Fibroblast of lung (primary cell): ENCODE measurements around the gene LYPD6B. TPM values are rescaled to one million over a fixed set of nuclear protein-coding genes. Genes with fewer than 3 reads are reported as not detected.

Experiments used
- DNase-seq, 2 donors: peaks; one replicate each; pipeline versions ENCODE4 v3.0.0 to v3.0.0-alpha.2; 2010; ENCODE audit warnings: low read depth in 2 of 2
- H2AFZ ChIP-seq: 2 replicates; pipeline ENCODE4 v1.5.1; 2012; ENCODE audit warnings: low read length, control low read depth, inconsistent platforms
- H3K27ac ChIP-seq: 2 replicates; pipeline ENCODE4 v1.5.1; 2011; ENCODE audit warnings: low read length, control low read depth; ENCODE audit not compliant: insufficient read depth
- H3K27me3 ChIP-seq: 2 replicates; pipeline ENCODE4 v1.5.1; 2011; ENCODE audit warnings: mild to moderate bottlenecking, low read length; ENCODE audit not compliant: control insufficient read depth, insufficient read depth
- H3K36me3 ChIP-seq: 2 replicates; pipeline ENCODE4 v1.5.1; 2011; ENCODE audit warnings: low read length; ENCODE audit not compliant: control insufficient read depth, insufficient read depth
- H3K4me1 ChIP-seq: 2 replicates; pipeline ENCODE4 v1.5.1; 2011; ENCODE audit warnings: low read length; ENCODE audit not compliant: control insufficient read depth, insufficient read depth; ENCODE audit errors: extremely low read depth
- H3K4me2 ChIP-seq: 2 replicates; pipeline ENCODE4 v1.5.1; 2011; ENCODE audit warnings: low read length, control low read depth; ENCODE audit not compliant: insufficient read depth; ENCODE audit errors: extremely low read depth
- H3K4me3 ChIP-seq, 4 experiments: fragments of 200-600 bp in 1 of 4; sonication (generic) in 1 of 4; replicated peaks in 1 of 4; 2 replicates each; pipeline ENCODE4 v1.5.1; 2011 to 2016; ENCODE audit warnings: low read length in 4 of 4, low read depth in 3 of 4, mild to moderate bottlenecking in 3 of 4, control low read depth in 2 of 4, inconsistent platforms in 1 of 4, mixed read lengths in 1 of 4; ENCODE audit not compliant: insufficient read depth in 1 of 4; ENCODE audit errors: control extremely low read depth in 1 of 4
- H3K79me2 ChIP-seq: 2 replicates; pipeline ENCODE4 v1.5.1; 2012; ENCODE audit warnings: mild to moderate bottlenecking, low read length, inconsistent platforms; ENCODE audit not compliant: control insufficient read depth, insufficient read depth
- H3K9ac ChIP-seq: 2 replicates; pipeline ENCODE4 v1.5.1; 2011; ENCODE audit warnings: mild to moderate bottlenecking, low read length, control low read depth; ENCODE audit not compliant: insufficient read depth
- H3K9me3 ChIP-seq: 2 replicates; pipeline ENCODE4 v1.5.1; 2012; ENCODE audit warnings: low read depth, low read length; ENCODE audit not compliant: control insufficient read depth, insufficient read depth
- H4K20me1 ChIP-seq: 2 replicates; pipeline ENCODE4 v1.5.1; 2011; ENCODE audit warnings: low read length; ENCODE audit not compliant: control insufficient read depth, insufficient read depth; ENCODE audit errors: extremely low read depth
- EZH2 ChIP-seq: IDR thresholded peaks from 2 replicates; pipeline ENCODE4 v1.5.1; 2012; ENCODE audit warnings: low read length, control low read depth, mild to moderate bottlenecking; ENCODE audit errors: missing control alignments
- polyA plus RNA-seq, 2 donors: library from polyadenylated mRNA; depleted of rRNA in 1 of 2; stranded (reverse) in 1 of 2; unstranded in 1 of 2; fragments of >200 nt; gene quantifications; 2 replicates each; pipeline ENCODE4 v1.2.1, GENCODE V29; 2011 to 2012; ENCODE audit warnings: missing spikeins in 1 of 2
- total RNA-seq: library from RNA; depleted of rRNA; stranded (reverse); fragments of >200 nt; gene quantifications from 2 replicates; pipeline ENCODE4 v1.2.1, GENCODE V29; 2014
- TF ChIP-seq, protein P1 (sequence below), 2 donors: IDR thresholded peaks in 1 of 2; conservative IDR thresholded peaks in 1 of 2; 1 replicate in 1 of 2; 2 replicates in 1 of 2; pipeline ENCODE4 v1.5.1; 2011 to 2012; ENCODE audit warnings: low read length in 2 of 2, control low read depth in 1 of 2, inconsistent platforms in 1 of 2, low read depth in 1 of 2, mild to moderate bottlenecking in 1 of 2

Gene LYPD6B
- total and polyA plus RNA-seq, 2 donors (not counting 1 experiment from before 2014, with no cell fraction given), result 0.11 TPM; not detected in 1

DNA sequence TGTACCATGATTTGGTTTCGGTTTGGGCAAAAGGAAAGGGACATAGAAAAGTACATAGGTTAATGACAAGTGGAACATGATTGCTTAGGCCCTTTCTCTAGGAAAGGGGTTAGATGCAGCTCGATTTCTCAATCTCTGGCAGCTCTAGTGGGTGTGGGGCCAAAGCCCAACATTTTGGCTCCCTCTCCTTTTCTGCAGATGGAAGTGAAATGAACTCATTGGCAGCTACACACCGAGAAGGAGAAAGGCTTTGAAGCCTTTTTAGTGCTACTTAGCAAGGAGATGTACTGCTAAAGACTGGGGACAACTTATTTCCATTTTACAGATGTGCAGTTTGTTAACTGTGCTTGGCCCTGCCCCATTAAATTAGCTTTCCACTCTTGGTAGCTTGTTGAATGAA, 93.8 kb downstream of the LYPD6B start:
- no peak overlapping the region for H3K27ac ChIP-seq
- no peaks in the 10 kb centered on the region for H3K27me3 ChIP-seq
- no peak overlapping the region for H3K4me3 ChIP-seq
- no peak overlapping the region for H3K4me2 ChIP-seq
- H2AFZ ChIP-seq, result no peak overlapping the region
- H3K4me1 ChIP-seq, result no peaks in the 10 kb centered on the region
- DNase-seq, result peak in 1 of 2 donors; percentile 4
- TF ChIP-seq, protein P1, sequence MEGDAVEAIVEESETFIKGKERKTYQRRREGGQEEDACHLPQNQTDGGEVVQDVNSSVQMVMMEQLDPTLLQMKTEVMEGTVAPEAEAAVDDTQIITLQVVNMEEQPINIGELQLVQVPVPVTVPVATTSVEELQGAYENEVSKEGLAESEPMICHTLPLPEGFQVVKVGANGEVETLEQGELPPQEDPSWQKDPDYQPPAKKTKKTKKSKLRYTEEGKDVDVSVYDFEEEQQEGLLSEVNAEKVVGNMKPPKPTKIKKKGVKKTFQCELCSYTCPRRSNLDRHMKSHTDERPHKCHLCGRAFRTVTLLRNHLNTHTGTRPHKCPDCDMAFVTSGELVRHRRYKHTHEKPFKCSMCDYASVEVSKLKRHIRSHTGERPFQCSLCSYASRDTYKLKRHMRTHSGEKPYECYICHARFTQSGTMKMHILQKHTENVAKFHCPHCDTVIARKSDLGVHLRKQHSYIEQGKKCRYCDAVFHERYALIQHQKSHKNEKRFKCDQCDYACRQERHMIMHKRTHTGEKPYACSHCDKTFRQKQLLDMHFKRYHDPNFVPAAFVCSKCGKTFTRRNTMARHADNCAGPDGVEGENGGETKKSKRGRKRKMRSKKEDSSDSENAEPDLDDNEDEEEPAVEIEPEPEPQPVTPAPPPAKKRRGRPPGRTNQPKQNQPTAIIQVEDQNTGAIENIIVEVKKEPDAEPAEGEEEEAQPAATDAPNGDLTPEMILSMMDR (conservative IDR thresholded peaks at IDR 0.05 in 1 of 2, IDR thresholded peaks at IDR 0.05 in 1 of 2; ENCODE audit: low read depth in 1 of 2, low read length in 2 of 2), result no peak
- no peak for TF ChIP-seq EZH2
- no peaks in the 10 kb centered on the region for H4K20me1 ChIP-seq
- H3K79me2 ChIP-seq, result no peaks in the 10 kb centered on the region
- H3K9me3 ChIP-seq, result no peaks in the 10 kb centered on the region
- no peak overlapping the region for H3K9ac ChIP-seq
- no peaks in the 10 kb centered on the region for H3K36me3 ChIP-seq

DNA sequence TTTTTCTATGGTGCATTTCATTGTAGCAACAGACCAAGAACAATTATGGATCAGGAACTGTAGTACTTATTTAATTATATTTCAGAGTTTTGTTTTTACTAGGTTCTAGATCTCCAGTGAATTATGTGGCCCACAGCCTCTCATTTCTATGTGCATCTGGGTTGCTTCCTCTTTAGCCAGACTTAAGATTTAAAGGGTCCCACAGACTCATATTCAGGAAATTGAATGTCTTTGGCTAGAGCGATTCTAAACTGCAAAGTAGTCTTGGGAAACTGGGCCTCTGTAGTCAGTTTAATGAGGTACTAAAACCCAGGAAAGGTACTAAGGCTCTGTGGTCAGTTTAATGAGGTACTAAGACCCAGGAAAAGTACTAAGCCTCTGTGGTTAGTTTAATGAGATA, 94.4 kb downstream of the LYPD6B start:
- no peaks in the 10 kb centered on the region for H3K4me1 ChIP-seq
- no peaks in the 10 kb centered on the region for H3K79me2 ChIP-seq
- no peak overlapping the region for H3K4me3 ChIP-seq
- no peaks in the 10 kb centered on the region for H3K27me3 ChIP-seq
- H3K27ac ChIP-seq, result no peak overlapping the region
- no peak overlapping the region for H3K4me2 ChIP-seq
- H3K9ac ChIP-seq, result no peak overlapping the region
- H2AFZ ChIP-seq, result no peak overlapping the region
- H3K36me3 ChIP-seq, result no peaks in the 10 kb centered on the region
- no peak for DNase-seq
- H4K20me1 ChIP-seq, result no peaks in the 10 kb centered on the region
- H3K9me3 ChIP-seq, result no peaks in the 10 kb centered on the region
- no peak for TF ChIP-seq EZH2
- TF ChIP-seq, protein P1 (conservative IDR thresholded peaks at IDR 0.05 in 1 of 2, IDR thresholded peaks at IDR 0.05 in 1 of 2; ENCODE audit: low read depth in 1 of 2, low read length in 2 of 2), result no peak

DNA sequence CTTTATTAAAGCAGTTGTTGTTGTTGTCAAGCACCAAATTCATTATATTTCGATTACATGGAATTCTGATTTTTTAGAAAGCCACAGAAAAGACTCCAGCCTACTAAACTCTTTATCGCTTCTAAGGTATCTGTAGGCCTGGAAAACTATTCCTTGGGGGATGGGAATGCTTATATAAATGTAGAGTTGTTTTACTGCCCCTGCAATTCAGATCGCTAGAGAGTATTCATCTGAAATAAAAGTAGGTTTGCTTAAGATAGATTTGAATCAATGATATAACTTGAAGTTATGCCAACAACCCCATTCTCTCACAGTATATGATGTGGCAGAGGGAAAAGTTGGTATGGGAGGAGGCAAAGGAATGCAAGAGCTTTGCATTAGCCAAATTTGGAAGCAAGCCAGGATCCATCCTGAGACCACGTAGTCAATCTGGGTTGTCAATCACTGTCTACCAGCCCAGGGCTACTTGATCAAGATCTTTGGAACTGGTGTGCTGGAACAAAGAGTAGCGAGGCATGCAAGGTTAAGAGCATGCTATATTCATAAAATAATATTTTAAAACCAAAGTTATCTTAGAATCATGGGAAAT, 95.9 kb downstream of the LYPD6B start:
- H3K4me3 ChIP-seq, result no peak overlapping the region
- H3K9ac ChIP-seq, result no peak overlapping the region
- no peak overlapping the region for H3K4me2 ChIP-seq

More for the DNA sequence above, 95.9 kb downstream of the LYPD6B start:
- TF ChIP-seq, protein P1 (conservative IDR thresholded peaks at IDR 0.05 in 1 of 2, IDR thresholded peaks at IDR 0.05 in 1 of 2; ENCODE audit: low read depth in 1 of 2, low read length in 2 of 2), result no peak
- TF ChIP-seq EZH2, result no peak
- Histone ChIP-seq H3K36me3 (no peaks in the 10 kb centered on the region), H3K4me1 (no peaks in the 10 kb centered on the region), H2AFZ (no peak overlapping the region), H3K27ac (no peak overlapping the region), H4K20me1 (no peaks in the 10 kb centered on the region), H3K27me3 (no peaks in the 10 kb centered on the region), H3K9me3 (no peaks in the 10 kb centered on the region), H3K79me2 (no peaks in the 10 kb centered on the region)
- DNase-seq, result no peak
